Vagina (tissue), 2 donors: ENCODE data around the gene CAPN12. TPM values are rescaled to one million over a fixed set of nuclear protein-coding genes. Genes with fewer than 3 reads are reported as not detected.

Source experiments
- DNase-seq, 2 donors: peaks; one replicate each; pipeline ENCODE4 v3.0.0-alpha.2; 2017; ENCODE audit errors: extremely low spot score in 2 of 2
- H3K27ac ChIP-seq: fragments of 200-600 bp; sonication (generic); one replicate; pipeline ENCODE4 v1.5.1; 2019
- H3K27me3 ChIP-seq: fragments of 200-600 bp; sonication (generic); one replicate; pipeline ENCODE4 v1.5.1; 2019
- H3K36me3 ChIP-seq, 2 donors: fragments of 200-600 bp; sonication (generic); one replicate each; pipeline ENCODE4 v1.5.1; 2017 to 2019
- H3K4me1 ChIP-seq: fragments of 200-600 bp; sonication (generic); one replicate; pipeline ENCODE4 v1.5.1; 2019
- H3K4me3 ChIP-seq, 2 donors: fragments of 200-600 bp; sonication (generic); 1 replicate in 1 of 2; 2 replicates in 1 of 2; pipeline ENCODE4 v1.5.1; 2016 to 2019
- H3K9me3 ChIP-seq: fragments of 200-600 bp; sonication (generic); one replicate; pipeline ENCODE4 v1.5.1; 2019
- POLR2A ChIP-seq, 2 donors: fragments of 450-650 bp; IDR thresholded peaks; one replicate each; pipeline ENCODE4 v1.6.1; 2017; ENCODE audit warnings: antibody characterized with exemption in 2 of 2, mild to moderate bottlenecking in 2 of 2, moderate library complexity in 2 of 2
- POLR2AphosphoS5 ChIP-seq, 2 donors: sonication (generic); formaldehyde crosslinking; IDR thresholded peaks; one replicate each; pipeline ENCODE4 v1.9.0; 2017; ENCODE audit warnings: antibody characterized with exemption in 2 of 2, mild to moderate bottlenecking in 2 of 2, low read depth in 1 of 2; ENCODE audit not compliant: insufficient read depth in 1 of 2
- intact Hi-C: fragments of 100-400 bp; cut with DNase I; formaldehyde crosslinking; loops from one replicate; pipeline ENCODE4 v1.15.1; 2023
- total RNA-seq: library from RNA; depleted of rRNA; stranded (reverse); fragments of >200 nt; gene quantifications from one replicate; pipeline ENCODE4 v1.2.3, GENCODE V29; 2016
- TF ChIP-seq, protein P1 (sequence below), 3 experiments: fragments of 450-650 bp in 2 of 3; fragments of 200-600 bp in 1 of 3; sonication (generic) in 1 of 3; IDR thresholded peaks; one replicate each; pipeline ENCODE4 v1.5.1; 2017 to 2019; ENCODE audit warnings: antibody characterized with exemption in 3 of 3, mild to moderate bottlenecking in 2 of 3, moderate library complexity in 2 of 3

CAPN12 gene
- total RNA-seq, 1 donor from 2014 or later, result 9.6 TPM

- Histone ChIP-seq H3K36me3 (peaks cover 3 to 90% of the 10 kb centered on the region in 2 donors), H3K27ac (peak overlapping the region; percentile 63)
- TF ChIP-seq POLR2A (IDR thresholded peaks at IDR 0.05), result no peak
- TF ChIP-seq POLR2AphosphoS5 (IDR thresholded peaks at IDR 0.05; ENCODE audit: insufficient read depth in 1 of 2, low read depth in 1 of 2), result peak in 1 of 2 donors; percentile 39
- TF ChIP-seq, protein P1, sequence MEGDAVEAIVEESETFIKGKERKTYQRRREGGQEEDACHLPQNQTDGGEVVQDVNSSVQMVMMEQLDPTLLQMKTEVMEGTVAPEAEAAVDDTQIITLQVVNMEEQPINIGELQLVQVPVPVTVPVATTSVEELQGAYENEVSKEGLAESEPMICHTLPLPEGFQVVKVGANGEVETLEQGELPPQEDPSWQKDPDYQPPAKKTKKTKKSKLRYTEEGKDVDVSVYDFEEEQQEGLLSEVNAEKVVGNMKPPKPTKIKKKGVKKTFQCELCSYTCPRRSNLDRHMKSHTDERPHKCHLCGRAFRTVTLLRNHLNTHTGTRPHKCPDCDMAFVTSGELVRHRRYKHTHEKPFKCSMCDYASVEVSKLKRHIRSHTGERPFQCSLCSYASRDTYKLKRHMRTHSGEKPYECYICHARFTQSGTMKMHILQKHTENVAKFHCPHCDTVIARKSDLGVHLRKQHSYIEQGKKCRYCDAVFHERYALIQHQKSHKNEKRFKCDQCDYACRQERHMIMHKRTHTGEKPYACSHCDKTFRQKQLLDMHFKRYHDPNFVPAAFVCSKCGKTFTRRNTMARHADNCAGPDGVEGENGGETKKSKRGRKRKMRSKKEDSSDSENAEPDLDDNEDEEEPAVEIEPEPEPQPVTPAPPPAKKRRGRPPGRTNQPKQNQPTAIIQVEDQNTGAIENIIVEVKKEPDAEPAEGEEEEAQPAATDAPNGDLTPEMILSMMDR (IDR thresholded peaks at IDR 0.05), result no peak
Measured at GRCh38 chr19:38718747-38719543, 25.3 kb downstream of the CAPN12 start.

DNA sequence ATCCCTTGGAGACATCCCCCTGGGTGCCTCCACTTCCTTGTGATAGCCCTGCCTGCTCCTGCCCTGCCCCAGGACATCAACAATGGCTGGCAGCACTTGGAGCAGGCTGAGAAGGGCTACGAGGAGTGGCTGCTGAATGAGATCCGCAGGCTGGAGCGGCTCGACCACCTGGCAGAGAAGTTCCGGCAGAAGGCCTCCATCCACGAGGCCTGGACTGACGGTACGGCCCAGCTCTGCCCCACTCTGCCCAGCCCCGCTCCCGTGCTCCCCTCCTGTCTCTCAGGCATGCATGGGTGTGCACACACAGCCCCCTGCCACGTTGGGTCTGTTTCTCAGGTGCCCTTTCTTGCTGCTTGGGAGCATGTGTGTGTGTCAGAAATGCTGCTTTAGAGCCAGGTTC lies 26.4 kb downstream of the CAPN12 start:
- DNase-seq, result no peak

More at GRCh38 chr19:38718747-38719543, 25.3 kb downstream of the CAPN12 start:
- H3K4me1 ChIP-seq, result peaks cover 14% of the 10 kb centered on the region
- intact Hi-C loops, result no loop called here
- no peaks in the 10 kb centered on the region for H3K27me3 ChIP-seq
- H3K4me3 ChIP-seq, result no peak overlapping the region
- DNase-seq, result no peak
- H3K9me3 ChIP-seq, result no peaks in the 10 kb centered on the region

GRCh38 chr19:38717051-38717450 lies 27.2 kb downstream of the CAPN12 start:
- Histone ChIP-seq H3K27ac (no peak overlapping the region), H3K36me3 (peaks cover 3 to 71% of the 10 kb centered on the region in 2 donors), H3K4me3 (no peak overlapping the region), H3K9me3 (no peaks in the 10 kb centered on the region), H3K27me3 (no peaks in the 10 kb centered on the region), H3K4me1 (peaks cover 31% of the 10 kb centered on the region)
- no peak for TF ChIP-seq POLR2A (IDR thresholded peaks at IDR 0.05)
- TF ChIP-seq POLR2AphosphoS5 (IDR thresholded peaks at IDR 0.05; ENCODE audit: insufficient read depth in 1 of 2, low read depth in 1 of 2), result peak in 1 of 2 donors; percentile 11
- TF ChIP-seq, protein P1 (IDR thresholded peaks at IDR 0.05), result no peak
- DNase-seq, result no peak
- intact Hi-C loops, result no loop called here

More for the DNA sequence above, 26.4 kb downstream of the CAPN12 start:
- Histone ChIP-seq H3K4me1 (peaks cover 23% of the 10 kb centered on the region), H3K4me3 (no peak overlapping the region), H3K27ac (no peak overlapping the region), H3K9me3 (no peaks in the 10 kb centered on the region), H3K36me3 (peaks cover 3 to 79% of the 10 kb centered on the region in 2 donors), H3K27me3 (no peaks in the 10 kb centered on the region)
- intact Hi-C loops, result no loop called here
- TF ChIP-seq POLR2AphosphoS5 (IDR thresholded peaks at IDR 0.05; ENCODE audit: insufficient read depth in 1 of 2, low read depth in 1 of 2), result no peak
- TF ChIP-seq POLR2A (IDR thresholded peaks at IDR 0.05), result no peak
- TF ChIP-seq, protein P1 (IDR thresholded peaks at IDR 0.05), result no peak

GRCh38 chr19:38715555-38715954 lies 28.7 kb downstream of the CAPN12 start:
- no peak for DNase-seq
- Histone ChIP-seq H3K27ac (no peak overlapping the region), H3K36me3 (peaks cover 0 to 70% of the 10 kb centered on the region in 2 donors), H3K4me1 (peaks cover 46% of the 10 kb centered on the region), H3K27me3 (no peaks in the 10 kb centered on the region), H3K4me3 (no peak overlapping the region), H3K9me3 (no peaks in the 10 kb centered on the region)
- intact Hi-C loops, result no loop called here
- TF ChIP-seq, protein P1 (IDR thresholded peaks at IDR 0.05), result no peak
- no peak for TF ChIP-seq POLR2A (IDR thresholded peaks at IDR 0.05)
- no peak for TF ChIP-seq POLR2AphosphoS5 (IDR thresholded peaks at IDR 0.05; ENCODE audit: insufficient read depth in 1 of 2, low read depth in 1 of 2)

DNA sequence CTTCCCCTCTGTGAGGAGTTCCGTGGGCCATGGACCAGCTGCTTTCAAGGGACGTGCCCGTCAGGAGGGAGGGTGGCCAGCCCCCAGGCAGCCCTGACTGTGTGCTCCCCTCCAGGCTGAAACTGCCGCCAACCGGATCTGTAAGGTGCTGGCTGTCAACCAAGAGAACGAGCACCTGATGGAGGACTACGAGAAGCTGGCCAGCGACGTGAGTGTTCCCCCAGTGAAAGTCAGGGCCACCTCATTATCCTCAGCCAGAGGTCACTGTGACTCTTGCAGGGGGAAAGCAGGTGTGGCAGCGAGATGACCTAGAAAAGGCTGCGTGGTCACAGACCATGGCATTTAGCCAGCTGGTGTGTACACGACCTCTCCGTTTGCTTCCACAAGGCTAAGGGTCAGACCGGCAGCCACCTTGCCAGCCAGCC lies 29.9 kb downstream of the CAPN12 start:
- no peak overlapping the region for H3K4me3 ChIP-seq
- peaks cover 51% of the 10 kb centered on the region for H3K4me1 ChIP-seq
- intact Hi-C loops, result no loop called here
- H3K36me3 ChIP-seq, result peaks cover 0 to 78% of the 10 kb centered on the region in 2 donors
- H3K27me3 ChIP-seq, result no peaks in the 10 kb centered on the region
- H3K9me3 ChIP-seq, result no peaks in the 10 kb centered on the region
- DNase-seq, result no peak
- peak overlapping the region; percentile 61 for H3K27ac ChIP-seq
- TF ChIP-seq POLR2A (IDR thresholded peaks at IDR 0.05) (no peak), POLR2AphosphoS5 (IDR thresholded peaks at IDR 0.05; ENCODE audit: insufficient read depth in 1 of 2, low read depth in 1 of 2) (no peak)
- TF ChIP-seq, protein P1 (IDR thresholded peaks at IDR 0.05), result no peak
